CD4-positive, CD25-positive, alpha-beta regulatory T cell (primary cell): ENCODE measurements around the gene ZNF618. TPM values are rescaled to one million over a fixed set of nuclear protein-coding genes. Genes with fewer than 3 reads are reported as not detected.

Experiments
- ATAC-seq, 2 donors: fragments of 150-1000 bp; cut with Tn5 transposase; one replicate each; pipeline ENCODE4 v1.10.0; 2021; ENCODE audit warnings: low read depth in 2 of 2, moderate number of reproducible peaks in 2 of 2, moderate library complexity in 1 of 2
- DNase-seq, 3 donors: peaks; one replicate each; pipeline versions ENCODE4 v3.0.0 to v3.0.0-alpha.2; 2012 to 2022; ENCODE audit warnings: mixed read lengths in 1 of 3
- H3K27ac ChIP-seq: one replicate; pipeline ENCODE4 v1.7.0; 2013; ENCODE audit warnings: mild to moderate bottlenecking, low read length; ENCODE audit not compliant: insufficient read depth, poor library complexity, severe bottlenecking
- H3K27me3 ChIP-seq: one replicate; pipeline ENCODE4 v1.7.0; 2013; ENCODE audit warnings: low read length; ENCODE audit not compliant: control insufficient read depth, insufficient read depth
- H3K36me3 ChIP-seq: one replicate; pipeline ENCODE4 v1.7.0; 2013; ENCODE audit warnings: mild to moderate bottlenecking, low read length, moderate library complexity; ENCODE audit not compliant: control insufficient read depth, insufficient read depth
- H3K4me1 ChIP-seq: 2 replicates; pipeline ENCODE4 v1.7.0; 2013; ENCODE audit warnings: mild to moderate bottlenecking, low read length; ENCODE audit not compliant: insufficient read depth, control insufficient read depth, poor library complexity, severe bottlenecking
- H3K4me3 ChIP-seq: one replicate; pipeline ENCODE4 v1.7.0; 2013; ENCODE audit warnings: low read depth, mild to moderate bottlenecking, low read length, moderate library complexity
- H3K9me3 ChIP-seq, 2 experiments: 1 replicate in 1 of 2; 2 replicates in 1 of 2; pipeline ENCODE4 v1.7.0; 2013; ENCODE audit warnings: low read length in 2 of 2, mild to moderate bottlenecking in 1 of 2, moderate library complexity in 1 of 2; ENCODE audit not compliant: control insufficient read depth in 2 of 2
- H3K27ac Mint-ChIP-seq, 3 donors: one replicate each; pipeline ENCODE4 v1.8.0; 2020 to 2022; ENCODE audit warnings: mild to moderate bottlenecking in 3 of 3, mixed read lengths in 3 of 3, moderate library complexity in 2 of 3
- H3K27me3 Mint-ChIP-seq: one replicate; pipeline ENCODE4 v1.8.0; 2022; ENCODE audit warnings: mild to moderate bottlenecking, mixed read lengths
- H3K36me3 Mint-ChIP-seq: one replicate; pipeline ENCODE4 v1.8.0; 2020; ENCODE audit warnings: mixed read lengths
- H3K4me1 Mint-ChIP-seq, 4 donors: one replicate each; pipeline ENCODE4 v1.8.0; 2020 to 2022; ENCODE audit warnings: mixed read lengths in 4 of 4, mild to moderate bottlenecking in 1 of 4
- H3K4me3 Mint-ChIP-seq, 4 donors: one replicate each; pipeline ENCODE4 v1.8.0; 2020 to 2022; ENCODE audit warnings: mild to moderate bottlenecking in 4 of 4, mixed read lengths in 4 of 4, moderate library complexity in 3 of 4
- H3K9me3 Mint-ChIP-seq, 7 donors: one replicate each; pipeline ENCODE4 v1.8.0; 2020 to 2022; ENCODE audit warnings: mixed read lengths in 7 of 7, mild to moderate bottlenecking in 3 of 7, moderate library complexity in 2 of 7
- polyA plus RNA-seq, 4 donors: library from polyadenylated mRNA; unstranded; fragments of 300-500 nt; fragmentation: Illumina TruSeq; gene quantifications; one replicate each; pipeline ENCODE4 v1.2.3, GENCODE V29; 2021
- total RNA-seq: library from RNA; stranded (reverse); gene quantifications from one replicate; pipeline ENCODE4 v1.2.3, GENCODE V29; 2022

Gene ZNF618
- total and polyA plus RNA-seq, 5 donors from 2014 or later = 0.86 TPM; not detected in 4

DNA sequence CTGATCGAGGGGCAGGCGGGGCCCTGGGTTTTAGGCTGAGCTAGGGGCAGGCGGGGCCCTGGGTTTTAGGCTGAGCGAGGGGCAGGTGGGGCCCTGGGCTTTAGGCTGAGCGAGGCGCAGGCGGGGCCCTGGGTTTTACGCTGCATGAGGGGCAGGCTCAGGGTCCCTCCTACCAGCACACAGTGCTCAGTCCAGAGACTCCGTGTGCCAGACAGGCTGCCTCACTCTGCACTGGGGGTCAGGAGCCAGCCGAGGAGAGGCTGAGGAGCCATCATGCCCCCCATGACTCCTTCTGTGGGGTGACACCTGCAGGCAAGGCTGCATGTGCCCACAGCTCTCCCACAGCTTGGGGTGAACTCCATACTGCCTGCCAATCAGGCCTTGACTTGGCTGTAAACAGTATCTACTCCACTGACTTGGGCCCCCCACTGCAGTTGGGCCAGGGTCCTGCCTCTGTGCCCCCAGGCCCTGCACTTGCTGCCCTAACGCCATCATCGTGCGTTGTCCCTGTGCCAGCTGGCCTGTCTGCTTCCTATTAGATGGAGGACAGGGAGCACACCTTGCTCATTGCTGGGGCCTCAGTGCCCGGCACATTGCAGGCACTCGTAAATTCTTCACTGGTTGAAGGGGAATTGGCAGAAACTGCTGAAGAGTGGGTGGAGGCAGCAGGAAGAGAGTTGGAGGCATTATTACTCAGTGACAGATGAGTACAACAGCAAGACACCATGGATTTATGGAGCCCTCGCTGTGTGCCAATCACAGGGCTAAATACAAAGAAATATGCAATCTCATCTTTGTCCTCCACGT lies 123.3 kb downstream of the ZNF618 start:
- DNase-seq (no peak), ATAC-seq (no peak)
- H3K27ac Mint-ChIP-seq = no peak overlapping the region

DNA sequence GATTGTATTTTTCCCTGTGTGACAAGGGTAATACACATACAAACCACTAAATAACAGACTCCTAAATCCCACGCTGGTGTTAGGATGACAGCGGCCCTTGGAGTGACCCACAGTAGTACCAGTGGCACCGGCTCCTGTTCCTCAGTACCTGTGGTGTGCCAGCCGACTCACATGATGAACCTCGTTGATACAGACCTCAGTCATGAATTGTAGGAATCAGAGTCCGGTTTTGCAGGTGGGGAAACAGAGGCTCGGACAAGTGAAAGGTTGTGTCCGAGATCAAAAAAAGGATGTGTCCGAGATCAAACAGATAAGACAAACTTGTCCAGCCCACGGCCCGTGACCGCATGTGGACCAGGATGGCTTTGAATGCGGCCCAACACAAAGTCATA lies 124.0 kb downstream of the ZNF618 start:
- Mint-ChIP-seq H3K27me3 (no peaks in the 10 kb centered on the region), H3K36me3 (no peaks in the 10 kb centered on the region), H3K9me3 (no peaks in the 10 kb centered on the region), H3K27ac (no peak overlapping the region), H3K4me1 (no peaks in the 10 kb centered on the region), H3K4me3 (no peak overlapping the region)
- H3K36me3 ChIP-seq = no peaks in the 10 kb centered on the region
- no peaks in the 10 kb centered on the region for H3K4me1 ChIP-seq
- H3K27ac ChIP-seq = no peak overlapping the region
- no peaks in the 10 kb centered on the region for H3K9me3 ChIP-seq
- DNase-seq = no peak
- H3K4me3 ChIP-seq = no peak overlapping the region
- ATAC-seq = no peak
- no peaks in the 10 kb centered on the region for H3K27me3 ChIP-seq

More for the DNA sequence above, 123.3 kb downstream of the ZNF618 start:
- no peaks in the 10 kb centered on the region for H3K4me1 ChIP-seq
- no peak overlapping the region for H3K27ac ChIP-seq
- H3K9me3 Mint-ChIP-seq = no peaks in the 10 kb centered on the region
- no peaks in the 10 kb centered on the region for H3K27me3 ChIP-seq
- H3K36me3 ChIP-seq = no peaks in the 10 kb centered on the region
- no peaks in the 10 kb centered on the region for H3K27me3 Mint-ChIP-seq
- H3K4me3 Mint-ChIP-seq = no peak overlapping the region
- no peaks in the 10 kb centered on the region for H3K4me1 Mint-ChIP-seq
- H3K9me3 ChIP-seq = no peaks in the 10 kb centered on the region
- no peaks in the 10 kb centered on the region for H3K36me3 Mint-ChIP-seq
- H3K4me3 ChIP-seq = no peak overlapping the region

DNA sequence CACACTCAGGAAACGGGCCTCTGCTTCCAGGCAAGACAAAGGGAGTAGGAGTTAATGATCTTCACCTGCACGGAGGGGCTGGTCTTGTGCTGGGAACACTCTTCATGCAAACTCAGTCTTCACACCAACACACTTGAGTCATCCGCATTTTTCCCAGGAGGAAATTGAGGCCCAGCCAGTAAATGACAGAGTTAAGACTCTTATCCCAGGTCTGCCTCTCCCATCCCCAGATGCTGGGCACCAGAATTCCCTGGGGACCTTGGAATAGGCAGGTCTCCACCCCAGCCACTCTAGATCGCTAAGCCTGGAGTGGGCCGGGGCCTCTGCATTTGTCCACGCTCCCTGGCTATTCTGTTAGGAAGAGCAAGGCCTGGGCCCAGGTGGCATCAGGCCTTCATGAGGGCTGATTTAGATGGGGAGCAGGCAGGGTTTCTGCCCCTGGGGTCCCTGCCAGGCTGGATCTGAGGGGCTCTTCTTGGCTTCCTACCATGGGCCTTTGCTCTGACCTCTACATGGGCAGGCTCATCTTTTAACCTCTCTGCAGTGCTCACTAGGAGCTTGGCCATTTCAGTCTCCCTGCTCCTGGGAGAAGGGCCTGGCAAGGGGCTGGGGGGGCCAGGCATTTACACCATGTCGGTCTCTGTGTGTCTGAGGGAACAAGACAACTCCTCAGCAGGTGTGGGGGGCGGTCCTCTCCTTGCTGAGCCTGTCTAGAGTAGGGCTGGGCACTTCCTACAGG lies 124.7 kb downstream of the ZNF618 start:
- no peak overlapping the region for H3K4me3 Mint-ChIP-seq
- Histone ChIP-seq H3K27me3 (no peaks in the 10 kb centered on the region), H3K27ac (no peak overlapping the region), H3K4me3 (no peak overlapping the region), H3K4me1 (no peaks in the 10 kb centered on the region), H3K36me3 (no peaks in the 10 kb centered on the region), H3K9me3 (no peaks in the 10 kb centered on the region)
- no peaks in the 10 kb centered on the region for H3K27me3 Mint-ChIP-seq
- no peak for DNase-seq
- no peak overlapping the region for H3K27ac Mint-ChIP-seq
- no peaks in the 10 kb centered on the region for H3K4me1 Mint-ChIP-seq
- no peak for ATAC-seq
- peaks cover 0 to 1% (median 0%) of the 10 kb centered on the region in 7 donors for H3K9me3 Mint-ChIP-seq
- H3K36me3 Mint-ChIP-seq = no peaks in the 10 kb centered on the region

GRCh38 chr9:114001410-114001685 lies 125.2 kb downstream of the ZNF618 start:
- Histone ChIP-seq H3K4me3 (no peak overlapping the region), H3K9me3 (no peaks in the 10 kb centered on the region), H3K4me1 (no peaks in the 10 kb centered on the region), H3K27me3 (no peaks in the 10 kb centered on the region), H3K27ac (no peak overlapping the region), H3K36me3 (no peaks in the 10 kb centered on the region)
- H3K27me3 Mint-ChIP-seq = no peaks in the 10 kb centered on the region
- ATAC-seq (no peak), DNase-seq (no peak)
- H3K4me1 Mint-ChIP-seq = no peaks in the 10 kb centered on the region
- no peak overlapping the region for H3K27ac Mint-ChIP-seq
- no peak overlapping the region for H3K4me3 Mint-ChIP-seq
- peaks cover 0 to 1% (median 0%) of the 10 kb centered on the region in 7 donors for H3K9me3 Mint-ChIP-seq
- H3K36me3 Mint-ChIP-seq = no peaks in the 10 kb centered on the region

DNA sequence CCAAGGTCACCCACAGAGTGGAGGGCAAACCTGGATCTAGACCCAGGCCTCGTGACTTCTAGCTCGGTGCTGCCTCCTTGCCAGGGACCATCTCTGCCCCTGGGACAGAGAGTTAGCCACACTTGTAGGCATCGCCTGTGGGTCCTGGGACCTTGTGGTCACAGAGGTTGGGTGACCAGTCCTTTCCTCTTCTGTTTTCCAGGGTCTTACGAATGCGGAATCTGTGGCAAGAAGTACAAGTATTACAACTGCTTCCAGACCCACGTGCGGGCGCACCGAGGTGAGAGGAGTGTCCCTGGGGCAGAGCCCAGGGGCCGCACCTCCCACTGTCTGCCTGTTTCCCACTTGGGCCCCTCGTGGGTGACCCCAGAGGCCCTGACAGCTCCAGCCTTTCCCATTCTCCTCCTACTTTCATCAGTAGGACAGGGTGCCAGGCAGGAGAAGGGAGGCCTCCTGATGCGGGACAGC lies 125.7 kb downstream of the ZNF618 start:
- no peaks in the 10 kb centered on the region for H3K9me3 ChIP-seq
- H3K27me3 ChIP-seq = no peaks in the 10 kb centered on the region
- DNase-seq (no peak), ATAC-seq (no peak)
- no peak overlapping the region for H3K27ac ChIP-seq
- H3K4me3 Mint-ChIP-seq = no peak overlapping the region
- peaks cover 0 to 1% (median 0%) of the 10 kb centered on the region in 7 donors for H3K9me3 Mint-ChIP-seq
- no peak overlapping the region for H3K4me3 ChIP-seq
- H3K27me3 Mint-ChIP-seq = no peaks in the 10 kb centered on the region
- no peaks in the 10 kb centered on the region for H3K4me1 Mint-ChIP-seq
- H3K27ac Mint-ChIP-seq = no peak overlapping the region
- H3K4me1 ChIP-seq = no peaks in the 10 kb centered on the region
- H3K36me3 ChIP-seq = no peaks in the 10 kb centered on the region
- H3K36me3 Mint-ChIP-seq = no peaks in the 10 kb centered on the region

- H3K27me3 Mint-ChIP-seq = no peaks in the 10 kb centered on the region
- no peak overlapping the region for H3K27ac ChIP-seq
- no peaks in the 10 kb centered on the region for H3K27me3 ChIP-seq
- no peaks in the 10 kb centered on the region for H3K36me3 Mint-ChIP-seq
- no peak overlapping the region for H3K4me3 Mint-ChIP-seq
- H3K27ac Mint-ChIP-seq = no peak overlapping the region
- no peaks in the 10 kb centered on the region for H3K4me1 Mint-ChIP-seq
- no peaks in the 10 kb centered on the region for H3K9me3 ChIP-seq
- ATAC-seq (no peak), DNase-seq (no peak)
- peaks cover 0 to 1% (median 0%) of the 10 kb centered on the region in 7 donors for H3K9me3 Mint-ChIP-seq
- no peaks in the 10 kb centered on the region for H3K36me3 ChIP-seq
- no peak overlapping the region for H3K4me3 ChIP-seq
- H3K4me1 ChIP-seq = no peaks in the 10 kb centered on the region
These were observed 126.3 kb downstream of the ZNF618 start for GRCh38 chr9:114002271-114002985.

GRCh38 chr9:114002986-114003350 lies 126.9 kb downstream of the ZNF618 start:
- no peak for DNase-seq
- H3K36me3 Mint-ChIP-seq = no peaks in the 10 kb centered on the region
- ATAC-seq = no peak
- Histone ChIP-seq H3K27me3 (no peaks in the 10 kb centered on the region), H3K27ac (no peak overlapping the region), H3K4me1 (no peaks in the 10 kb centered on the region), H3K9me3 (no peaks in the 10 kb centered on the region), H3K4me3 (no peak overlapping the region), H3K36me3 (no peaks in the 10 kb centered on the region)
- H3K4me3 Mint-ChIP-seq = no peak overlapping the region
- H3K4me1 Mint-ChIP-seq = no peaks in the 10 kb centered on the region
- H3K27ac Mint-ChIP-seq = no peak overlapping the region
- H3K27me3 Mint-ChIP-seq = no peaks in the 10 kb centered on the region
- H3K9me3 Mint-ChIP-seq = peaks cover 0 to 1% (median 0%) of the 10 kb centered on the region in 7 donors
